Measurements from ENCODE around the gene ZNF491. TPM values are rescaled to one million over a fixed set of nuclear protein-coding genes. Genes with fewer than 3 reads are reported as not detected.
A peak's percentile ranks its signal among the peaks of the same experiment; 100 is the strongest.

Gene ZNF491
- total RNA-seq, 1 donor from 2014 or later = 4.6 TPM

- no peak for TF ChIP-seq CTCF (IDR thresholded peaks at IDR 0.05; ENCODE audit: insufficient read depth, low read length, poor library complexity, severe bottlenecking)
- no peak for DNase-seq (ENCODE audit: low read depth)
- H3K27me3 ChIP-seq (ENCODE audit: control insufficient read depth, insufficient read depth, low read length) = no peaks in the 10 kb centered on the region
- H3K4me3 ChIP-seq (ENCODE audit: low read depth, low read length) = no peak overlapping the region
- H3K36me3 ChIP-seq (ENCODE audit: control insufficient read depth, insufficient read depth, low read length) = no peaks in the 10 kb centered on the region
These were observed 10.8 kb upstream of the ZNF491 start for GRCh38 chr19:11787536-11787935.

- no peaks in the 10 kb centered on the region for H3K27me3 ChIP-seq (ENCODE audit: control insufficient read depth, insufficient read depth, low read length)
- no peak for TF ChIP-seq CTCF (IDR thresholded peaks at IDR 0.05; ENCODE audit: insufficient read depth, low read length, poor library complexity, severe bottlenecking)
- no peak overlapping the region for H3K4me3 ChIP-seq (ENCODE audit: low read depth, low read length)
- DNase-seq (ENCODE audit: low read depth) = no peak
- H3K36me3 ChIP-seq (ENCODE audit: control insufficient read depth, insufficient read depth, low read length) = no peaks in the 10 kb centered on the region
These were observed 5.4 kb upstream of the ZNF491 start for GRCh38 chr19:11792942-11793341.

GRCh38 chr19:11797491-11797890 lies 832 bp upstream of the ZNF491 start:
- peak; percentile 72 for TF ChIP-seq CTCF (IDR thresholded peaks at IDR 0.05; ENCODE audit: insufficient read depth, low read length, poor library complexity, severe bottlenecking)
- DNase-seq (ENCODE audit: low read depth) = peak; percentile 41
- H3K27me3 ChIP-seq (ENCODE audit: control insufficient read depth, insufficient read depth, low read length) = no peaks in the 10 kb centered on the region
- no peaks in the 10 kb centered on the region for H3K36me3 ChIP-seq (ENCODE audit: control insufficient read depth, insufficient read depth, low read length)
- no peak overlapping the region for H3K4me3 ChIP-seq (ENCODE audit: low read depth, low read length)

DNA sequence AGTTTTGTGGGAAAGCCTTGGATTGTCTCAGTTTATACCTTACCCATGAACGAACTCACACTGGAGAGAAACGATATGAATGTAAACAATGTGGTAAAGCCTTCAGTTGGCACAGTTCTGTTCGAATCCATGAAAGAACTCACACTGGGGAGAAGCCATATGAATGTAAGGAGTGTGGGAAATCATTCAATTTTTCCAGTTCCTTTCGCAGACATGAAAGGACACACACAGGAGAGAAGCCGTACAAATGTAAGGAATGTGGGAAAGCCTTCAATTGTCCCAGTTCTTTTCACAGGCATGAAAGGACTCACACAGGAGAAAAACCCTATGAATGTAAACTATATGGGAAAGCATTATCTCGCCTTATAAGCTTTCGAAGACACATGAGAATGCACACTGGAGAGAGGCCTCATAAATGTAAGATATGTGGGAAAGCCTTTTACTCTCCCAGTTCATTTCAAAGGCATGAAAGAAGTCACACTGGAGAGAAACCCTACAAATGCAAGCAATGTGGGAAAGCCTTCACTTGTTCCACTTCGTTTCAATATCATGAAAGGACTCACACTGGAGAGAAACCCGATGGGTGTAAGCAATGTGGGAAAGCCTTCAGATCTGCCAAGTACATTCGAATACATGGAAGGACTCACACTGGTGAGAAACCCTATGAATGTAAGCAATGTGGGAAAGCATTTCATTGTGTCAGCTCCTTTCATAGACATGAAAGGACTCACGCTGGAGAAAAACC lies 8.2 kb downstream of the ZNF491 start:
- Histone ChIP-seq H3K27me3 (ENCODE audit: control insufficient read depth, insufficient read depth, low read length) (no peaks in the 10 kb centered on the region), H3K36me3 (ENCODE audit: control insufficient read depth, insufficient read depth, low read length) (no peaks in the 10 kb centered on the region)
- TF ChIP-seq CTCF (IDR thresholded peaks at IDR 0.05; ENCODE audit: insufficient read depth, low read length, poor library complexity, severe bottlenecking) = no peak

GRCh38 chr19:11807099-11807380 lies 8.7 kb downstream of the ZNF491 start:
- no peaks in the 10 kb centered on the region for H3K27me3 ChIP-seq (ENCODE audit: control insufficient read depth, insufficient read depth, low read length)
- H3K36me3 ChIP-seq (ENCODE audit: control insufficient read depth, insufficient read depth, low read length) = no peaks in the 10 kb centered on the region
- DNase-seq (ENCODE audit: low read depth) = no peak
- TF ChIP-seq CTCF (IDR thresholded peaks at IDR 0.05; ENCODE audit: insufficient read depth, low read length, poor library complexity, severe bottlenecking) = no peak
- H3K4me3 ChIP-seq (ENCODE audit: low read depth, low read length) = no peak overlapping the region

More for the DNA sequence above, 8.2 kb downstream of the ZNF491 start:
- no peak overlapping the region for H3K4me3 ChIP-seq (ENCODE audit: low read depth, low read length)
- DNase-seq (ENCODE audit: low read depth) = no peak

DNA sequence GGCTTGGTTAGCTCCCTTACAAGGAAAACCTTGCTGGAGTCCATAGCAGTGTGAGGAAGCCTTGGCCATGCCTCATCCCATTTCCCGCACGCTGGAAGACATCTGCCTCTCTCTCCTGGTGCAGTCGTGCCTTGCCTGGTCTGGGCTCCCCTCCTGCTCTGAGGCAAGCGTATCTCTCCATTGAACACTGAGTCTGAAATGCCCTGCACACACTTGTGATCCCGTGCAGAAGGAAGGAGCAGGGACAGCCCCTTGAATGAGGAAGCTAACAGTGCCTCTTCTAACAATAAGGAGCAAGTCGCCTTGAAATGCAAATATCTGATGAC lies 15.3 kb downstream of the ZNF491 start:
- no peak for TF ChIP-seq CTCF (IDR thresholded peaks at IDR 0.05; ENCODE audit: insufficient read depth, low read length, poor library complexity, severe bottlenecking)

More for the DNA sequence above, 15.3 kb downstream of the ZNF491 start:
- Histone ChIP-seq H3K36me3 (ENCODE audit: control insufficient read depth, insufficient read depth, low read length) (no peaks in the 10 kb centered on the region), H3K4me3 (ENCODE audit: low read depth, low read length) (peak overlapping the region; percentile 95), H3K27me3 (ENCODE audit: control insufficient read depth, insufficient read depth, low read length) (no peaks in the 10 kb centered on the region)
- no peak for DNase-seq (ENCODE audit: low read depth)

All from kidney epithelial cell (primary cell).